Neural cell (in vitro differentiated cells): ENCODE data around the gene WIPF3.

Experiments
- CTCF ChIP-seq: fragments of 450-650 bp; IDR thresholded peaks from 2 replicates; pipeline ENCODE4 v1.5.1; 2014; ENCODE audit warnings: antibody characterized with exemption, mild to moderate bottlenecking, moderate library complexity; ENCODE audit not compliant: poor library complexity, severe bottlenecking
- EP300 ChIP-seq: fragments of 450-650 bp; conservative IDR thresholded peaks from 2 replicates; pipeline ENCODE4 v1.6.1; 2014; ENCODE audit warnings: antibody characterized with exemption, mild to moderate bottlenecking, moderate library complexity; ENCODE audit not compliant: poor library complexity, severe bottlenecking
- EZH2 ChIP-seq: fragments of 200-600, 300-800 bp; shearing (Covaris generic), sonication (generic); IDR thresholded peaks from 2 replicates; pipeline ENCODE4 v1.6.1; 2014; ENCODE audit warnings: antibody characterized with exemption, low read length, borderline replicate concordance, mild to moderate bottlenecking; ENCODE audit not compliant: insufficient read depth, poor library complexity, severe bottlenecking
- MXI1 ChIP-seq: fragments of 450-650 bp; conservative IDR thresholded peaks from 2 replicates; pipeline ENCODE4 v1.6.1; 2014; ENCODE audit warnings: antibody characterized with exemption, mild to moderate bottlenecking; ENCODE audit not compliant: poor library complexity, severe bottlenecking
- RAD21 ChIP-seq: fragments of 450-650 bp; conservative IDR thresholded peaks from 2 replicates; pipeline ENCODE4 v1.6.1; 2014; ENCODE audit warnings: antibody characterized with exemption, mild to moderate bottlenecking, moderate library complexity
- TAF1 ChIP-seq: IDR thresholded peaks from 2 replicates; pipeline ENCODE4 v1.6.1; 2012; ENCODE audit warnings: low read depth

- no peak for TF ChIP-seq MXI1
- no peak for TF ChIP-seq CTCF
- TF ChIP-seq RAD21: no peak
- no peak for TF ChIP-seq TAF1
- TF ChIP-seq EZH2: no peak
- TF ChIP-seq EP300: no peak
Observed at GRCh38 chr7:29859524-29860185, 53.3 kb downstream of the WIPF3 start.
